Posterior vena cava (tissue), 2 donors: ENCODE measurements around the gene TBCC. TPM values are rescaled to one million over a fixed set of nuclear protein-coding genes. Genes with fewer than 3 reads are reported as not detected.
"Not testable (repeated sequence)": the region's sequence is repeated elsewhere in the genome, so short reads cannot be mapped to it uniquely, and the experiment has no call there.

Experiments
- DNase-seq: peaks from one replicate; pipeline ENCODE4 v3.0.0-alpha.2; 2020; ENCODE audit warnings: low spot score
- intact Hi-C, 2 donors: fragments of 100-400 bp; cut with DNase I; formaldehyde crosslinking; loops; one replicate each; pipeline versions ENCODE4 v1.14.1 to v1.14.2; 2022 to 2023
- total RNA-seq, 2 donors: library from RNA; stranded (reverse); fragmentation: NEBNext Ultra II Directional; extraction: Animal tissue kit (Norgen Biotek cat#: 25700); gene quantifications; one replicate each; pipeline ENCODE4 v1.2.1, GENCODE V29; 2021
- donor health status: DM: yes; HTN: yes; CAD: no.
- donor health status: DM: yes; HTN: yes; CAD: no.

The TBCC gene
- total RNA-seq, 2 donors from 2014 or later, result 13.9 to 16.2 TPM

- no peak for DNase-seq
- intact Hi-C loops, result no loop called here
These were observed 36.0 kb downstream of the TBCC start for GRCh38 chr6:42709871-42710270.

GRCh38 chr6:42708096-42708495 is 37.8 kb downstream of the TBCC start:
- intact Hi-C loops, result no loop called here
- no peak for DNase-seq

DNA sequence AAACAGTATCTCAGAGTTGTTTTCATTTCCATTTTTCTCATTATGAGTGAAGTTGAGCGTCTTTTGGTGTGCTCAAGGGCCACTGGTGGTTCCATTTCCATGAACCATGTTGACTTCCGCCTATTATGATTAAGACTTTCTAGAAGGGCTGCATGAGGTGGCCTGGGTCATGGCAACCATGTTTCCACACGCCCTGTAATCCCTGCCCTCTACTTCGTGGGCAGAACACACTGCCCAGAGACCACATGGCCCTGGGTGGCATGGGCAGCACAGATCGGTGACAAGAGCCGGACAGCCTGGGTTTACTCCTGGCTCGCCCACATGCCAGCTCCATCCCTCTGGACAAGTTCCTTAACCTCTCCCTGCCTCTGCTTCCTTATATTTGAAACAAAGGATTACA is 38.3 kb downstream of the TBCC start:
- intact Hi-C loops, result no loop called here
- DNase-seq, result no peak

DNA sequence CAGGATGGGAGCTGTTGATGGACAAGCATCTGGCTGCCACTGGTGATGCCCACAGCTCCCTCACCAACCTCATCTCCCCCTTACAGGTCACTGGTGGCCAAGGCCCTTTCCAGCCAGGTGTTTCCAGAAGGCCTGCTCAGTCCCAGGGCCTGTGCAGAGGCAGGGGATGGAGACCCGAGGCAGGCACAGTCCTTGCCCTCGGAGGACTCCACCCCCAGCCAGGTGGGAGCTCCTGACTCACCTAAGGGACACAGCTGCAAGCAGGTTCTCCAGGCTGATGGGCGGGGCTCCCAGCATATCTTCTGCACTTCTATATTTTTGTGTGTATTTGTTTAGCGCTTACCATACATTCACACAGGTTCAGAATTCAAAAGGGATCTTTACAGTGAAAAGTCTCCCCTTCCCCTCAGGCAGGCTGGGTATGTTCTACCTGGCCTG is 40.9 kb downstream of the TBCC start:
- intact Hi-C loops, result no loop called here
- DNase-seq, result no peak

DNA sequence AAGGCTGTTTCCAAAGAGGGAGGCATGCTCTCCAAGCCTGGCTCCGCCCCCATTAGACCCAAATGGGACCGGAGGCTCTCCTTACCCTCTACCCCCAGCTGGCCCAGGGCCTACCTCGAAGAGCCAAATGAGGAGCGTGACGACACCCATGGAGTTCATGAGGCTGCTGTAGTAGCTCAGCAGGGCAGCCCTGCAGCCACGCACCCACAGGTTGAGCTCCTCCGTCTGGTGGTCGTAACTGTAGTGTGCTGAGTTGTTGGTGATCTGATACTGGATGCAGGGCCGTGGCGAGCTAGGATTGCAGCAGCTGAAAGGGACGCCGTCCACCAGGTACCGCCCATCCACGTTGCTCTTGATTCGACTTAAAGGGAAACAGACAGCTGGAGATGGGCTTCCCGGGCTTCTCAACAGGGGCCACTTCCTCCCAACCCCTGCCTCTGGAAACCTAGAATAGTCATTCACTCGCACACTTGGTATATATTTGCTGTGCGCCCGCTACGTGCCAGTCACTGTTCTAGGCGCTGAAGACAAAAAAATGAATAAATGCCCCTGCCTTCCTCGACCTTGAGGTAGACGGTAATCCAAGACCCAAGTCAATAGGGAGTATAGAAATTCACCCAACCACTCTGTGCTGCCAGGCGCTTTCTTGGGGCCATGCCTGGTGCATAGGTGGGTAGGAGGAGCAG is 41.5 kb downstream of the TBCC start:
- DNase-seq, result no peak
- intact Hi-C loops, result no loop called here

- DNase-seq, intact Hi-C loops: not testable (repeated sequence)
These were observed 43.1 kb downstream of the TBCC start for GRCh38 chr6:42702786-42703185.

GRCh38 chr6:42702200-42702599 is 43.7 kb downstream of the TBCC start:
- no peak for DNase-seq
- intact Hi-C loops, result no loop called here

GRCh38 chr6:42698217-42698616 is 47.7 kb downstream of the TBCC start:
- DNase-seq, result no peak
- intact Hi-C loops, result no loop called here

DNA sequence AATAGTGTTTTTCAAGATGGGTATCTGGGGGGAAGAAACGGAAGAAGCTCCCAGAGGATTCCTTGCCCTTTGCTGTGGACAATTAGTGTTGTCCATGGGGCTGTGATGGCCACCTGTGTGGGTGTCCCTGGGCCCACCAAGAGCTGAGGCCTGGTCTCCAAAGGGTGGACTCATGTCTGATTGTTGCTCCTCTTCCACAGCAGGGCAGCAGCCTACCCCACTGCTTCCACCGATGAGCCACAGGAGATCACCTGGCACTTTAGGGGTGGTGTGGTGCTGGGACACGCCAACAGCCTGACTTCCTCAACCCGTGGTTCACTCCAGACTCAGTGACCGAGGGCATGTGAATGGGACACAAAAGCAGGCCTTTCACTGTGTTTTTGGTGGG is 48.6 kb downstream of the TBCC start:
- intact Hi-C loops, result no loop called here
- DNase-seq, result no peak

GRCh38 chr6:42696526-42697267 is 49.2 kb downstream of the TBCC start:
- intact Hi-C loops, result no loop called here
- no peak for DNase-seq

DNA sequence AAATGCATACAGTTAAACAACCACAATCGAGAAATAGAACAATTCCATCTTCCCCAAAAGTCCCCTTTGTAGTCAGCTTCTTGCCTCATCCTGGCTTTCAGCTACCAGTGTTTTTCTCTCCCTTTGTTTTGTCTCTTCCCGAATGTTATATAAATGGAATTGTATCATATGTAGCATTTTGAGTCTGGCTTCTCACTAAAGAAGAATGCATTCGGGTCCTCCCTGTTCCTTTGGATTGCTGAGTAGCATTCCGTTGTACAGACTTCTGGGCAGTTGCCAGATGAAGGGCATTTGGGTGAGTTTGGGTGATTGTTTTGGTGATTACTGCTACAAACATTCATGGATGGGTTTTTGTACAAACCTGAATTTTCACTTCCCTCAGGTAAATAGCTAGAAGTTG is 51.3 kb downstream of the TBCC start:
- intact Hi-C loops, result no loop called here
- no peak for DNase-seq

Other genes starting within 250 kb of the TBCC start
- 10 to 100 TPM; 29.3 to 29.4 TPM for gene UBR2, start 182.1 kb downstream of the TBCC start, total RNA-seq
- gene PRPH2, start 23.5 kb downstream of the TBCC start, total RNA-seq, result 1 to 10 TPM in 1 of 2 donors, under 1 TPM in 1; 1.00 to 2.2 TPM
- 10 to 100 TPM; 16.9 to 18.5 TPM for gene BICRAL, start 35.9 kb upstream of the TBCC start, total RNA-seq
- gene RPL7L1, start 133.5 kb upstream of the TBCC start, total RNA-seq, result 10 to 100 TPM; 52.9 to 63.0 TPM
- gene PTCRA, start 169.9 kb upstream of the TBCC start, total RNA-seq, result not detected
- 10 to 100 TPM; 20.8 to 33.7 TPM for gene CNPY3, start 183.4 kb upstream of the TBCC start, total RNA-seq
- not detected for gene GNMT, start 214.7 kb upstream of the TBCC start, total RNA-seq
- 10 to 100 TPM in 1 of 2 donors, 1 to 10 TPM in 1; 8.8 to 12.8 TPM for gene PEX6, start 233.1 kb upstream of the TBCC start, total RNA-seq
- gene PPP2R5D, start 238.5 kb upstream of the TBCC start, total RNA-seq, result 10 to 100 TPM; 26.0 to 33.5 TPM